WTC11 (cell line): ENCODE results near the gene ANKIB1. TPM values are rescaled to one million over a fixed set of nuclear protein-coding genes. Genes with fewer than 3 reads are reported as not detected.
A peak's percentile ranks its signal among the peaks of the same experiment; 100 is the strongest.

Experiments used
- ATAC-seq: fragments of 200-7000 bp; cut with Tn5 transposase; 2 replicates; pipeline ENCODE4 v1.10.0; 2021; ENCODE audit warnings: mild to moderate bottlenecking, moderate library complexity
- CTCF ChIA-PET: fragments of 300-600 bp; sonication (Branson Sonifier 250); formaldehyde crosslinking; loops from one replicate; lab custom pipeline; 2021; ENCODE audit warnings: antibody characterized with exemption; lab: Charles Lee
- POLR2A ChIA-PET: fragments of 350-600 bp; sonication (Branson Sonifier 250); formaldehyde crosslinking; loops from one replicate; lab custom pipeline; 2021; ENCODE audit warnings: antibody characterized with exemption; lab: Charles Lee
- DNase-seq: peaks from one replicate; pipeline ENCODE4 v3.0.0; 2021; ENCODE audit warnings: low spot score
- H3K27ac Mint-ChIP-seq: 2 replicates; pipeline ENCODE4 v1.8.0; 2021; ENCODE audit warnings: mixed read lengths
- H3K27me3 Mint-ChIP-seq: 2 replicates; pipeline ENCODE4 v1.8.0; 2021; ENCODE audit warnings: low read depth, mild to moderate bottlenecking, moderate library complexity, mixed read lengths
- H3K36me3 Mint-ChIP-seq: 2 replicates; pipeline ENCODE4 v1.8.0; 2021; ENCODE audit warnings: mixed read lengths
- H3K4me1 Mint-ChIP-seq: 2 replicates; pipeline ENCODE4 v1.8.0; 2022; ENCODE audit warnings: mixed read lengths
- H3K4me3 Mint-ChIP-seq: 2 replicates; pipeline ENCODE4 v1.8.0; 2021; ENCODE audit warnings: mild to moderate bottlenecking, moderate library complexity, mixed read lengths
- H3K9me3 Mint-ChIP-seq: 2 replicates; pipeline ENCODE4 v1.8.0; 2021; ENCODE audit warnings: mixed read lengths
- GABPB1 ChIP-seq: sonication (generic); formaldehyde crosslinking; IDR thresholded peaks from 2 replicates; pipeline ENCODE4 v1.8.1; 2023; ENCODE audit warnings: mild to moderate bottlenecking, missing genetic modification reagents
- KAT7 ChIP-seq: sonication (generic); formaldehyde crosslinking; IDR thresholded peaks from 2 replicates; pipeline ENCODE4 v1.8.1; 2023; ENCODE audit warnings: missing genetic modification reagents, mild to moderate bottlenecking, borderline replicate concordance
- NFE2L1 ChIP-seq: sonication (generic); formaldehyde crosslinking; IDR thresholded peaks from 2 replicates; pipeline ENCODE4 v1.8.1; 2023; ENCODE audit warnings: missing genetic modification reagents
- NR1H2 ChIP-seq: sonication (generic); formaldehyde crosslinking; IDR thresholded peaks from 2 replicates; pipeline ENCODE4 v1.9.0; 2021; ENCODE audit warnings: mild to moderate bottlenecking, moderate library complexity, missing genetic modification reagents
- OVOL2 ChIP-seq: fragments of 250-450 bp; sonication (Bioruptor Pico); IDR thresholded peaks from 2 replicates; pipeline ENCODE4 v1.9.0; 2021; ENCODE audit warnings: mild to moderate bottlenecking, borderline replicate concordance
- TCF7 ChIP-seq: sonication (generic); formaldehyde crosslinking; IDR thresholded peaks from 2 replicates; pipeline ENCODE4 v1.8.0; 2022; ENCODE audit warnings: mild to moderate bottlenecking, low read depth, missing genetic modification reagents, moderate library complexity
- TP53 ChIP-seq: sonication (generic); formaldehyde crosslinking; IDR thresholded peaks from 2 replicates; pipeline ENCODE4 v1.8.1; 2023; ENCODE audit warnings: mild to moderate bottlenecking, missing genetic modification reagents
- ZBTB21 ChIP-seq: sonication (generic); formaldehyde crosslinking; IDR thresholded peaks from 2 replicates; pipeline ENCODE4 v1.8.1; 2023; ENCODE audit warnings: mild to moderate bottlenecking, missing genetic modification reagents, borderline replicate concordance
- ZNF121 ChIP-seq: sonication (generic); formaldehyde crosslinking; IDR thresholded peaks from 2 replicates; pipeline ENCODE4 v1.8.0; 2023; ENCODE audit warnings: missing genetic modification reagents
- ZNF232 ChIP-seq: sonication (generic); formaldehyde crosslinking; IDR thresholded peaks from 2 replicates; pipeline ENCODE4 v1.8.0; 2022; ENCODE audit warnings: mild to moderate bottlenecking, missing genetic modification reagents
- ZNF263 ChIP-seq: sonication (generic); formaldehyde crosslinking; IDR thresholded peaks from 2 replicates; pipeline ENCODE4 v1.8.1; 2022; ENCODE audit warnings: low read depth, mild to moderate bottlenecking, moderate library complexity, missing genetic modification reagents
- ZNF317 ChIP-seq: sonication (generic); formaldehyde crosslinking; IDR thresholded peaks from 2 replicates; pipeline ENCODE4 v1.8.1; 2023; ENCODE audit warnings: low read depth, mild to moderate bottlenecking, moderate library complexity, missing genetic modification reagents, borderline replicate concordance
- total RNA-seq: library from RNA; stranded (reverse); gene quantifications from 3 replicates; pipeline ENCODE4 v1.2.3, GENCODE V29; 2021
- TF ChIP-seq, protein P1 (sequence below): sonication (generic); formaldehyde crosslinking; IDR thresholded peaks from 2 replicates; pipeline ENCODE4 v1.8.1; 2023; ENCODE audit warnings: mild to moderate bottlenecking, missing genetic modification reagents, moderate library complexity
- TF ChIP-seq, protein P2 (sequence below): sonication (generic); formaldehyde crosslinking; IDR thresholded peaks from 2 replicates; pipeline ENCODE4 v1.8.0; 2023; ENCODE audit warnings: missing genetic modification reagents, mild to moderate bottlenecking, borderline replicate concordance
- TF ChIP-seq, protein P3 (sequence below): fragments of 250-450 bp; sonication (Bioruptor Pico); IDR thresholded peaks from 2 replicates; pipeline ENCODE4 v1.8.0; 2021; ENCODE audit warnings: mild to moderate bottlenecking
- TF ChIP-seq, protein P4 (sequence below): sonication (generic); formaldehyde crosslinking; IDR thresholded peaks from 2 replicates; pipeline ENCODE4 v1.8.1; 2023; ENCODE audit warnings: mild to moderate bottlenecking, missing genetic modification reagents, moderate library complexity
- TF ChIP-seq, protein P5 (sequence below): sonication (generic); formaldehyde crosslinking; IDR thresholded peaks from 2 replicates; pipeline ENCODE4 v1.8.1; 2023; ENCODE audit warnings: mild to moderate bottlenecking, missing genetic modification reagents
- TF ChIP-seq, protein P6 (sequence below): sonication (generic); formaldehyde crosslinking; IDR thresholded peaks from 2 replicates; pipeline ENCODE4 v1.8.1; 2023; ENCODE audit warnings: mild to moderate bottlenecking, moderate library complexity, missing genetic modification reagents
- TF ChIP-seq, protein P7 (sequence below): sonication (generic); formaldehyde crosslinking; IDR thresholded peaks from 2 replicates; pipeline ENCODE4 v1.8.1; 2023; ENCODE audit warnings: mild to moderate bottlenecking, missing genetic modification reagents, borderline replicate concordance

ANKIB1 gene
- total RNA-seq, 1 experiment from 2014 or later = 38.5 TPM

DNA sequence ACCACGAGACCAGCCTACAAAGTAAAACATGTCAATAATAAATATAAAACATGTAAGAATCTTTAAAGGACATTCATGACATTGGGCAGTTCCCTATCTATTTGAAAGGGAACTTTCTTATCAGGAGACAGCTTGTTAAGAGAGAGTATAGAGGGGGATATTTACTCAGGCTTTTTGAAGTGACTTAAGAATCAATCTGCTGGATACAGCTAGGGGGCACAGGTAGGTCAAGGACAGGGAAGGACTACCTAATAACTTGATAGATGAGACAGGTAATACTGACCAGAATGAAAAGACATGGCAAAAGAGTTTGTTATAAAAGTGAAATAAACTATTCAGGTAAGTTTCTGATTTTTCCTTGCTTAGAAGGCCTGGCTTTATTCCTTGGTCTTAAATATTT lies 45.0 kb upstream of the ANKIB1 start:
- Mint-ChIP-seq H3K36me3 (peaks cover 11% of the 10 kb centered on the region), H3K27me3 (no peaks in the 10 kb centered on the region), H3K27ac (no peak overlapping the region), H3K9me3 (no peaks in the 10 kb centered on the region), H3K4me1 (no peaks in the 10 kb centered on the region), H3K4me3 (no peak overlapping the region)
- POLR2A ChIA-PET = no interaction called here
- DNase-seq (no peak), ATAC-seq (peak; percentile 66)
- CTCF ChIA-PET = interaction anchor here (1.1 to 1.5 kb wide), 3 partner anchors 21 to 246 kb away, joined by 3 to 9 read pairs (median 4); partner anchors contain the start of genes ANKIB1, GATAD1, KRIT1 and LRRD1
- TF ChIP-seq ZNF317 (CRISPR knock-in tag) = no peak
- no peak for TF ChIP-seq TP53
- TF ChIP-seq, protein P1, sequence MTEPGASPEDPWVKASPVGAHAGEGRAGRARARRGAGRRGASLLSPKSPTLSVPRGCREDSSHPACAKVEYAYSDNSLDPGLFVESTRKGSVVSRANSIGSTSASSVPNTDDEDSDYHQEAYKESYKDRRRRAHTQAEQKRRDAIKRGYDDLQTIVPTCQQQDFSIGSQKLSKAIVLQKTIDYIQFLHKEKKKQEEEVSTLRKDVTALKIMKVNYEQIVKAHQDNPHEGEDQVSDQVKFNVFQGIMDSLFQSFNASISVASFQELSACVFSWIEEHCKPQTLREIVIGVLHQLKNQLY (CRISPR knock-in tag) = no peak
- TF ChIP-seq, protein P2, sequence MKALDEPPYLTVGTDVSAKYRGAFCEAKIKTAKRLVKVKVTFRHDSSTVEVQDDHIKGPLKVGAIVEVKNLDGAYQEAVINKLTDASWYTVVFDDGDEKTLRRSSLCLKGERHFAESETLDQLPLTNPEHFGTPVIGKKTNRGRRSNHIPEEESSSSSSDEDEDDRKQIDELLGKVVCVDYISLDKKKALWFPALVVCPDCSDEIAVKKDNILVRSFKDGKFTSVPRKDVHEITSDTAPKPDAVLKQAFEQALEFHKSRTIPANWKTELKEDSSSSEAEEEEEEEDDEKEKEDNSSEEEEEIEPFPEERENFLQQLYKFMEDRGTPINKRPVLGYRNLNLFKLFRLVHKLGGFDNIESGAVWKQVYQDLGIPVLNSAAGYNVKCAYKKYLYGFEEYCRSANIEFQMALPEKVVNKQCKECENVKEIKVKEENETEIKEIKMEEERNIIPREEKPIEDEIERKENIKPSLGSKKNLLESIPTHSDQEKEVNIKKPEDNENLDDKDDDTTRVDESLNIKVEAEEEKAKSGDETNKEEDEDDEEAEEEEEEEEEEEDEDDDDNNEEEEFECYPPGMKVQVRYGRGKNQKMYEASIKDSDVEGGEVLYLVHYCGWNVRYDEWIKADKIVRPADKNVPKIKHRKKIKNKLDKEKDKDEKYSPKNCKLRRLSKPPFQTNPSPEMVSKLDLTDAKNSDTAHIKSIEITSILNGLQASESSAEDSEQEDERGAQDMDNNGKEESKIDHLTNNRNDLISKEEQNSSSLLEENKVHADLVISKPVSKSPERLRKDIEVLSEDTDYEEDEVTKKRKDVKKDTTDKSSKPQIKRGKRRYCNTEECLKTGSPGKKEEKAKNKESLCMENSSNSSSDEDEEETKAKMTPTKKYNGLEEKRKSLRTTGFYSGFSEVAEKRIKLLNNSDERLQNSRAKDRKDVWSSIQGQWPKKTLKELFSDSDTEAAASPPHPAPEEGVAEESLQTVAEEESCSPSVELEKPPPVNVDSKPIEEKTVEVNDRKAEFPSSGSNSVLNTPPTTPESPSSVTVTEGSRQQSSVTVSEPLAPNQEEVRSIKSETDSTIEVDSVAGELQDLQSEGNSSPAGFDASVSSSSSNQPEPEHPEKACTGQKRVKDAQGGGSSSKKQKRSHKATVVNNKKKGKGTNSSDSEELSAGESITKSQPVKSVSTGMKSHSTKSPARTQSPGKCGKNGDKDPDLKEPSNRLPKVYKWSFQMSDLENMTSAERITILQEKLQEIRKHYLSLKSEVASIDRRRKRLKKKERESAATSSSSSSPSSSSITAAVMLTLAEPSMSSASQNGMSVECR (CRISPR knock-in tag) = no peak
- TF ChIP-seq, protein P3, sequence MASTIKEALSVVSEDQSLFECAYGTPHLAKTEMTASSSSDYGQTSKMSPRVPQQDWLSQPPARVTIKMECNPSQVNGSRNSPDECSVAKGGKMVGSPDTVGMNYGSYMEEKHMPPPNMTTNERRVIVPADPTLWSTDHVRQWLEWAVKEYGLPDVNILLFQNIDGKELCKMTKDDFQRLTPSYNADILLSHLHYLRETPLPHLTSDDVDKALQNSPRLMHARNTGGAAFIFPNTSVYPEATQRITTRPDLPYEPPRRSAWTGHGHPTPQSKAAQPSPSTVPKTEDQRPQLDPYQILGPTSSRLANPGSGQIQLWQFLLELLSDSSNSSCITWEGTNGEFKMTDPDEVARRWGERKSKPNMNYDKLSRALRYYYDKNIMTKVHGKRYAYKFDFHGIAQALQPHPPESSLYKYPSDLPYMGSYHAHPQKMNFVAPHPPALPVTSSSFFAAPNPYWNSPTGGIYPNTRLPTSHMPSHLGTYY (CRISPR knock-in tag) = no peak
- TF ChIP-seq, protein P4, sequence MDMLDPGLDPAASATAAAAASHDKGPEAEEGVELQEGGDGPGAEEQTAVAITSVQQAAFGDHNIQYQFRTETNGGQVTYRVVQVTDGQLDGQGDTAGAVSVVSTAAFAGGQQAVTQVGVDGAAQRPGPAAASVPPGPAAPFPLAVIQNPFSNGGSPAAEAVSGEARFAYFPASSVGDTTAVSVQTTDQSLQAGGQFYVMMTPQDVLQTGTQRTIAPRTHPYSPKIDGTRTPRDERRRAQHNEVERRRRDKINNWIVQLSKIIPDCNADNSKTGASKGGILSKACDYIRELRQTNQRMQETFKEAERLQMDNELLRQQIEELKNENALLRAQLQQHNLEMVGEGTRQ = no peak
- TF ChIP-seq, protein P5, sequence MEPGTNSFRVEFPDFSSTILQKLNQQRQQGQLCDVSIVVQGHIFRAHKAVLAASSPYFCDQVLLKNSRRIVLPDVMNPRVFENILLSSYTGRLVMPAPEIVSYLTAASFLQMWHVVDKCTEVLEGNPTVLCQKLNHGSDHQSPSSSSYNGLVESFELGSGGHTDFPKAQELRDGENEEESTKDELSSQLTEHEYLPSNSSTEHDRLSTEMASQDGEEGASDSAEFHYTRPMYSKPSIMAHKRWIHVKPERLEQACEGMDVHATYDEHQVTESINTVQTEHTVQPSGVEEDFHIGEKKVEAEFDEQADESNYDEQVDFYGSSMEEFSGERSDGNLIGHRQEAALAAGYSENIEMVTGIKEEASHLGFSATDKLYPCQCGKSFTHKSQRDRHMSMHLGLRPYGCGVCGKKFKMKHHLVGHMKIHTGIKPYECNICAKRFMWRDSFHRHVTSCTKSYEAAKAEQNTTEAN (CRISPR knock-in tag) = no peak
- no peak for TF ChIP-seq TCF7 (CRISPR knock-in tag)
- TF ChIP-seq ZNF263 = no peak
- TF ChIP-seq, protein P6, sequence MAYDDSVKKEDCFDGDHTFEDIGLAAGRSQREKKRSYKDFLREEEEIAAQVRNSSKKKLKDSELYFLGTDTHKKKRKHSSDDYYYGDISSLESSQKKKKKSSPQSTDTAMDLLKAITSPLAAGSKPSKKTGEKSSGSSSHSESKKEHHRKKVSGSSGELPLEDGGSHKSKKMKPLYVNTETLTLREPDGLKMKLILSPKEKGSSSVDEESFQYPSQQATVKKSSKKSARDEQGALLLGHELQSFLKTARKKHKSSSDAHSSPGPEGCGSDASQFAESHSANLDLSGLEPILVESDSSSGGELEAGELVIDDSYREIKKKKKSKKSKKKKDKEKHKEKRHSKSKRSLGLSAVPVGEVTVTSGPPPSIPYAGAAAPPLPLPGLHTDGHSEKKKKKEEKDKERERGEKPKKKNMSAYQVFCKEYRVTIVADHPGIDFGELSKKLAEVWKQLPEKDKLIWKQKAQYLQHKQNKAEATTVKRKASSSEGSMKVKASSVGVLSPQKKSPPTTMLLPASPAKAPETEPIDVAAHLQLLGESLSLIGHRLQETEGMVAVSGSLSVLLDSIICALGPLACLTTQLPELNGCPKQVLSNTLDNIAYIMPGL (CRISPR knock-in tag) = no peak
- TF ChIP-seq ZNF232 (CRISPR knock-in tag) = no peak
- TF ChIP-seq GABPB1 = no peak
- TF ChIP-seq NR1H2 = no peak
- no peak for TF ChIP-seq OVOL2 (CRISPR knock-in tag)
- TF ChIP-seq KAT7 (CRISPR knock-in tag) = no peak
- no peak for TF ChIP-seq NFE2L1
- TF ChIP-seq, protein P7, sequence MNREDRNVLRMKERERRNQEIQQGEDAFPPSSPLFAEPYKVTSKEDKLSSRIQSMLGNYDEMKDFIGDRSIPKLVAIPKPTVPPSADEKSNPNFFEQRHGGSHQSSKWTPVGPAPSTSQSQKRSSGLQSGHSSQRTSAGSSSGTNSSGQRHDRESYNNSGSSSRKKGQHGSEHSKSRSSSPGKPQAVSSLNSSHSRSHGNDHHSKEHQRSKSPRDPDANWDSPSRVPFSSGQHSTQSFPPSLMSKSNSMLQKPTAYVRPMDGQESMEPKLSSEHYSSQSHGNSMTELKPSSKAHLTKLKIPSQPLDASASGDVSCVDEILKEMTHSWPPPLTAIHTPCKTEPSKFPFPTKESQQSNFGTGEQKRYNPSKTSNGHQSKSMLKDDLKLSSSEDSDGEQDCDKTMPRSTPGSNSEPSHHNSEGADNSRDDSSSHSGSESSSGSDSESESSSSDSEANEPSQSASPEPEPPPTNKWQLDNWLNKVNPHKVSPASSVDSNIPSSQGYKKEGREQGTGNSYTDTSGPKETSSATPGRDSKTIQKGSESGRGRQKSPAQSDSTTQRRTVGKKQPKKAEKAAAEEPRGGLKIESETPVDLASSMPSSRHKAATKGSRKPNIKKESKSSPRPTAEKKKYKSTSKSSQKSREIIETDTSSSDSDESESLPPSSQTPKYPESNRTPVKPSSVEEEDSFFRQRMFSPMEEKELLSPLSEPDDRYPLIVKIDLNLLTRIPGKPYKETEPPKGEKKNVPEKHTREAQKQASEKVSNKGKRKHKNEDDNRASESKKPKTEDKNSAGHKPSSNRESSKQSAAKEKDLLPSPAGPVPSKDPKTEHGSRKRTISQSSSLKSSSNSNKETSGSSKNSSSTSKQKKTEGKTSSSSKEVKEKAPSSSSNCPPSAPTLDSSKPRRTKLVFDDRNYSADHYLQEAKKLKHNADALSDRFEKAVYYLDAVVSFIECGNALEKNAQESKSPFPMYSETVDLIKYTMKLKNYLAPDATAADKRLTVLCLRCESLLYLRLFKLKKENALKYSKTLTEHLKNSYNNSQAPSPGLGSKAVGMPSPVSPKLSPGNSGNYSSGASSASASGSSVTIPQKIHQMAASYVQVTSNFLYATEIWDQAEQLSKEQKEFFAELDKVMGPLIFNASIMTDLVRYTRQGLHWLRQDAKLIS (CRISPR knock-in tag) = no peak
- TF ChIP-seq ZBTB21 (CRISPR knock-in tag) = no peak
- no peak for TF ChIP-seq ZNF121 (CRISPR knock-in tag)
